K562 (cell line): ENCODE results near the gene PPP2R1B. TPM values are rescaled to one million over a fixed set of nuclear protein-coding genes. Genes with fewer than 3 reads are reported as not detected.
A peak's percentile ranks its signal among the peaks of the same experiment; 100 is the strongest.

ENCODE experiments used
- ATF1 ChIP-seq, 2 experiments: fragments of 450-650 bp in 1 of 2; IDR thresholded peaks; 2 replicates each; pipeline ENCODE4 v1.6.1; 2016; ENCODE audit warnings: missing compliant biosample characterization in 1 of 2, missing genetic modification characterization in 1 of 2
- ATF3 ChIP-seq, 2 experiments: fragments of 450-650 bp in 1 of 2; sonication (generic) in 1 of 2; formaldehyde crosslinking in 1 of 2; IDR thresholded peaks in 1 of 2; conservative IDR thresholded peaks in 1 of 2; 2 replicates each; pipeline versions ENCODE4 v1.6.1 to v1.8.1; 2016 to 2023; ENCODE audit warnings: mild to moderate bottlenecking in 2 of 2, moderate library complexity in 2 of 2, inconsistent platforms in 1 of 2, missing genetic modification reagents in 1 of 2
- BACH1 ChIP-seq: fragments of 200-800 bp; sonication (Bioruptor generic); IDR thresholded peaks from 2 replicates; pipeline ENCODE4 v1.6.1; 2016; ENCODE audit warnings: missing genetic modification characterization, missing compliant biosample characterization
- BCOR ChIP-seq: fragments of 450-650 bp; IDR thresholded peaks from 2 replicates; pipeline ENCODE4 v1.6.1; 2016
- CCAR2 ChIP-seq: fragments of 200-400 bp; formaldehyde crosslinking; IDR thresholded peaks from 2 replicates; pipeline ENCODE4 v1.6.1; 2017; ENCODE audit warnings: mild to moderate bottlenecking, low read depth, low read length
- CUX1 ChIP-seq: fragments of 200-800 bp; sonication (Bioruptor generic); IDR thresholded peaks from 2 replicates; pipeline ENCODE4 v1.6.1; 2016; ENCODE audit warnings: missing genetic modification characterization, missing compliant biosample characterization
- ELK3 ChIP-seq: fragments of 450-650 bp; formaldehyde crosslinking; IDR thresholded peaks from 2 replicates; pipeline ENCODE4 v1.4.0; 2020; ENCODE audit warnings: mild to moderate bottlenecking
- ETS1 ChIP-seq: conservative IDR thresholded peaks from 2 replicates; pipeline ENCODE4 v1.6.1; 2011; ENCODE audit warnings: low read depth, mild to moderate bottlenecking, low read length; ENCODE audit not compliant: control insufficient read depth
- HINFP ChIP-seq: fragments of 450-650 bp; conservative IDR thresholded peaks from 2 replicates; pipeline ENCODE4 v1.6.1; 2016; ENCODE audit warnings: missing genetic modification characterization, low read depth, mild to moderate bottlenecking, control low read depth, missing compliant biosample characterization
- LCOR ChIP-seq: sonication (generic); formaldehyde crosslinking; IDR thresholded peaks from 2 replicates; pipeline ENCODE4 v1.8.0; 2022; ENCODE audit warnings: mild to moderate bottlenecking, missing genetic modification reagents
- MCM5 ChIP-seq: fragments of 450-650 bp; IDR thresholded peaks from 2 replicates; pipeline ENCODE4 v1.6.1; 2016; ENCODE audit warnings: low read depth
- NR2F6 ChIP-seq: fragments of 450-650 bp; formaldehyde crosslinking; IDR thresholded peaks from 2 replicates; pipeline ENCODE4 v1.4.0; 2020; ENCODE audit warnings: mild to moderate bottlenecking
- PTBP1 ChIP-seq: fragments of 200-400 bp; formaldehyde crosslinking; IDR thresholded peaks from 2 replicates; pipeline ENCODE4 v1.6.1; 2017; ENCODE audit warnings: low read depth, low read length
- SMARCC2 ChIP-seq: fragments of 450-650 bp; IDR thresholded peaks from 2 replicates; pipeline ENCODE4 v1.6.1; 2017; ENCODE audit warnings: antibody characterized with exemption, moderate library complexity, mild to moderate bottlenecking, low read depth
- SNAPC5 ChIP-seq: fragments of 250-450 bp; sonication (Bioruptor Pico); IDR thresholded peaks from 2 replicates; pipeline ENCODE4 v1.8.0; 2021; ENCODE audit warnings: moderate library complexity, mild to moderate bottlenecking, inconsistent platforms
- YY1 ChIP-seq, 3 experiments: IDR thresholded peaks; 2 replicates each; pipeline ENCODE4 v1.6.1; 2011; ENCODE audit warnings: low read length in 2 of 3, mild to moderate bottlenecking in 2 of 3, moderate library complexity in 2 of 3, borderline replicate concordance in 1 of 3, control low read depth in 1 of 3, low read depth in 1 of 3; ENCODE audit not compliant: insufficient read depth in 3 of 3, insufficient replicate concordance in 2 of 3, control insufficient read depth in 1 of 3, insufficient read length in 1 of 3; ENCODE audit errors: extremely low read depth in 1 of 3
- ZNF778 ChIP-seq: fragments of 450-650 bp; formaldehyde crosslinking; IDR thresholded peaks from 2 replicates; pipeline ENCODE4 v1.4.0; 2020; ENCODE audit warnings: mild to moderate bottlenecking, moderate library complexity
- polyA plus RNA-seq, 8 experiments: library from polyadenylated mRNA; depleted of rRNA in 4 of 8; stranded (reverse) in 5 of 8; unstranded in 3 of 8; fragments of >200 nt; fragmentation: Nextera tagmentation in 2 of 8; fragmentation: Illumina TruSeq in 1 of 8; extraction: Ambion mirVana in 2 of 8; extraction: Trizol in 1 of 8; gene quantifications; 2 replicates each; pipeline versions ENCODE4 v1.2.1 to v1.2.3, GENCODE V29; 2011 to 2014; ENCODE audit warnings: inconsistent platforms in 1 of 8, missing spikeins in 1 of 8
- total RNA-seq, 7 experiments: library from RNA; depleted of rRNA in 6 of 7; stranded (reverse); fragments of >200 nt in 6 of 7; fragmentation: Illumina TruSeq in 2 of 7; extraction: Trizol in 2 of 7; gene quantifications; 2 replicates each; pipeline versions ENCODE4 v1.2.1 to v1.2.3, GENCODE V29; 2011 to 2021; ENCODE audit warnings: low replicate concordance in 1 of 7

PPP2R1B gene
- total and polyA plus RNA-seq, 9 of the 15 experiments (the other 6 are each of a cell fraction or from before 2014, with no cell fraction given): 24.6 to 68.5 (median 39.8) TPM

GRCh38 chr11:111797145-111797581 lies 31.0 kb upstream of the PPP2R1B start (continued):
- TF ChIP-seq CUX1 (CRISPR knock-in tag) (no peak), YY1 (IDR thresholded peaks at IDR 0.05; ENCODE audit: borderline replicate concordance in 1 of 3, control insufficient read depth in 1 of 3, extremely low read depth in 1 of 3, insufficient read depth in 3 of 3, insufficient read length in 1 of 3, insufficient replicate concordance in 2 of 3, low read depth in 1 of 3, low read length in 2 of 3) (peak in 1 of 3 experiments; percentile 35), ELK3 (CRISPR knock-in tag) (no peak), ATF3 (IDR thresholded peaks at IDR 0.05) (no peak), ATF3 (CRISPR knock-in tag; conservative IDR thresholded peaks at IDR 0.05) (no peak), BACH1 (no peak), ATF1 (CRISPR knock-in tag; IDR thresholded peaks at IDR 0.05) (no peak), ATF1 (tag; IDR thresholded peaks at IDR 0.05) (no peak), ETS1 (no peak), CCAR2 (no peak), SMARCC2 (no peak), PTBP1 (no peak), NR2F6 (CRISPR knock-in tag) (no peak), ZNF778 (CRISPR knock-in tag) (no peak), LCOR (CRISPR knock-in tag) (no peak), MCM5 (no peak), HINFP (tag) (no peak), SNAPC5 (no peak), BCOR (no peak)
